ENCODE measurements around the gene ARFGAP2. TPM values are rescaled to one million over a fixed set of nuclear protein-coding genes. Genes with fewer than 3 reads are reported as not detected.

ARFGAP2 gene
- polyA plus RNA-seq, 4 donors, result 78.0 to 79.7 (median 79.1) TPM

DNA sequence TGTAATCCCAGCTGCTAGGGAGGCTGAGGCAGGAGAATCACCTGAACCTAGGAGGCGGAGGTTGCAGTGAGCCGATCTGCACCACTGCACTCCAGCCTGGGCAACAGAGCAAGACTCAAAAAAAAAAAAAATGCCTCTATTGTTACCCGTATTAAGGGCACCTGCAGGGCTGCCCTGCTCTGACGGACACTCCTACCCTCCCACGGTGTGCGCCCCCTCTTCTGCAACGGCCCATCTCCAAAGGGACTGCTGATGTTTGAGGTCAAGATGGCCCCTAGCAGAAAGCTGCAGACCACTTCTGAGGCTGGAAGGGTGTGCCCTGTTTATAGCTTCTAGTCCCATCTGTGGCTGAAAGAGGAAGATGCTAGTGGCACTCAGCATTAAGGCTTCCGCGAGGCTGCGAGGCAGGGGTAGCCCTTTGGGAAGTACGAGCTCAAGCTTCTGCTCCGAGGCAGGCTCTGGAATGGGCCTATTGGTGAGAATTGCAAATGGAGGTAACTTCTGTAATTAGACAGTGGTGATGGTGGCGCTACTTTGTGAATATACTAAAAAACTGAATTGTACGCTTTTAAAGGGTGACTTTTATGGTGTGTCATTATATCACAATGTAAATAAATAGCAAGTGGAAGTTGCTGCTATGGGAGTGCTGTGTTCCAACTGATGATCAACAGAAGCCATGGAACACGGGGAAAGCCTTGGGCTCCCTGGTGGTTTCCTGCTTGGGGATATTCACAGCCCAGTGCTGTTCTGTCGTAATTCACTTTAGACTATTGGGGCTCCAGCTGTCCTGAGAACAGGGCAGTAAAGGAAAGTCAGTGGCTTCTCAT is 24.3 kb downstream of the ARFGAP2 start:
- DNase-seq (ENCODE audit: low read depth in 4 of 4, low spot score in 3 of 4), result no peak

DNA sequence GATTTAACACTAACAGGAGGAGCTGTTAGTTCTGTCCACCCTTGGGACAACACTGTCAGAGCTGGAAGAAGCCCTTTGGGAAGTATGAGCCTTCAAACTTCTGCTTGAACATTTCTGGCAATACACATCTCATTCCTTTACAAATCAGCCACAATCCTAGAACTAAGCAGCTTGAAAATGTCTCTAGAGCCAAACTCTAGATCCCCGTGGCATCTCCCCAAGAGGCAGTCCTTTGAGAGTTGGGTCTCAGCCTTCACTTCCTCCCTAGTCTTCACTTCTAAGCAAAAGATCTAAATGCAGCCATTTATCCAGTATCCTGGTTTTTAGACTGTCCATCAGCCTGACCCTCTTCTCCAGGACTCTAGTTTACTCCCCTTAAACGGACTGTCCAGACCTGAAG is 26.9 kb downstream of the ARFGAP2 start:
- DNase-seq (ENCODE audit: low read depth in 4 of 4, low spot score in 3 of 4), result no peak

DNA sequence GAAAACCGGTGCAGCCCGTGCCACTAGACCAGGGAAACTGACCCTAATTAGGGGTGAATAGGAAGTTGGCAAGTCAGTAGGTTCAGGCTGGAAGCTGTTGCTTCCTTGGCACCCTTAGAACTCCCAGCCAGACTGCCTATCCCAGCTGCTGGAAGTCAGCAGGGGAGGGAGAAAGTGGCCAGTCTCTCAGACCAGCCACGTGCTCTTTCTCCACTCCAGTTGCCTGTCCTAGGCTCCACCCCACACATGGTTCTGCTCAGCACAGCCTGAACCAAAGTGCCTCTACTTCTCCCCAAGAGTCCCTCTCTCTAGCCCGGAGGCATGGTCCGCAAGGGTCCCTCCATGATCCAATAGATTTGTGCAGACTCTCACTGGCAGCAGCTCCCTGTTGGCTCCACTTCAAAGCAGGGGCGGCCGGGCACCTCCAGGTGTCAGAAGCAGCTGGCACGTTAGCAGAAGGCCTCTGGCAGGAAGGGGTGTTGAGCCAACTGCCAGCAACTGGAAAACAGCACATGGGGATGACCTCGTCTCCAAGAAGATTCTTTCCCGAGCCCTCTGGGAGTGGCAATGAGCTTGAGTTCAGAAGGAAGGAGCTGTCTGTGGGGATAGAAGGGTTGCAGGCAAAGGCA is 27.7 kb downstream of the ARFGAP2 start:
- DNase-seq (ENCODE audit: low read depth in 4 of 4, low spot score in 3 of 4), result no peak

DNA sequence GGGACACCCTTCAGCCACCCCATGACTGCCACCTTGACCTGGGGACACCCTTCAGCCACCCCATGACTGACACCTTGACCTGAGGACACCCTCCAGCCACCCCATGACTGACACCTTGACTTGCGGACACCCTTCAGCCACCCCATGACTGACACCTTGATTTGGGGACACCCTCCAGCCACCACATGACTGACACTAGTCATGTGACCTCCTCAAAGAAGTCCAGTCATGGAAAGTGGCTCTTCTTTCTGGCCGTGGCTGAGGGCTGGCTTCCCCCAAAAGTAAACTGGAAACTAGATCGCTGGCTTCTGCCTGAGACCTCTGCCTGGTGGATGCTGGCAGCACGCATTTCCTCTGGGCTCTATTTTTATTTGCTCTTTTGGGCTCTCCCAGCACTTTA is 28.4 kb downstream of the ARFGAP2 start:
- DNase-seq (ENCODE audit: low read depth in 4 of 4, low spot score in 3 of 4), result no peak

DNA sequence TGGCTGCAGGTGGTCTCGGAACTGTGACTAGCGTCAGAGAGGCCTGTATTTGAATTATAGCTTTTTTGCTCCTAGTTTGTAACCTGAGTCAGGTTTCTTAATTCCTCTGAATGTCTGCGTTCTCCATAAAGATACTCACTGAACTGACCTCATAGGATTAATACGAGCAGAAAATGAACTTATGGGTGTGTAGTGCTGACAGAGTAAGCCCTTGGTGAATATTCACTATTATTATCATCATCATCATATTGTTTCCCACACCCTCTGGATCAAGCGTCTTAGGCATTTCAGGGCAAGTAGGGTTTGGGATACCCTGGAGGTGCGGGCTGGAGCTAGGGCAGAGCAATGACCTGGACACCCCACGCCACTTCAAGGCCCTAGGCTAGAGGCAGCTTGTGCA is 29.0 kb downstream of the ARFGAP2 start:
- DNase-seq (ENCODE audit: low read depth in 4 of 4, low spot score in 3 of 4), result no peak

DNA sequence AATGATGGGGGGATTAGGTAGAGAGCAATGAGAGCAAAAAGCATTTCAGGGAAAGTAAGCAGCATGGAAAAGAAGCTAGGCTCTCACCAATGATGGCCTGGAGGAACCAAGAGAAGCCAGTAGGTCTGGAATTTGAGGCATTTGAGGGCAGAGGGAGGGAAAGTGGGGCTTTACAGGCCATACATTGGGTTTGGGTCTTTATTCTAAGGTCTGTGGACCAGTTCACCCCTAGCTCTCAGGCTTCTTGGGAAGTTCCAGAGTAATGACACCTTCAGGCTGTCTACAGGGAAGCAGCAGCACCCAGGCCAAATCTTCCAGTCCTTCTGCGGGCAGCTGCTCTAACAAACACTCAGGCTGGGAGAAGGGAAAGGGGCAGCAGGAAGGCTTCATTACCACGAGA is 29.4 kb downstream of the ARFGAP2 start:
- DNase-seq (ENCODE audit: low read depth in 4 of 4, low spot score in 3 of 4), result no peak

DNA sequence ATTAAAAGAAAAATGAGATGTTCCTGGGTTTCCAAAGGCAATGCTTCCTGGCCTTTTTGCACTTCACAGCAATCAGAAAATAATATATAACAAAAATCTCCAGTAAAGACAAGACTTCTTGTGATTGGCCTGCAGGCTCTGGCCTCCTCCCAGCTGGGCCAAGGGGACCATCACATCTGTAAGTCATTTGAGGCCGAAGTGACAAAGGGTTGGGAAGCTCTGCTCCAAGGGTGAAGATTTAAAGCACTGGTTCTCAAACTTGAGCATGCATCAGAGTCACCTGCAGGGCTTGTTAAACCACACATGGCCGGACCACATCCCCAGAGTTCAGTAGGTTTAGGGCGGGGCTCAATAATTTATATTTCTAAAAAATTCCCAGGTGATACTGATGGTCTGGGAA is 32.1 kb downstream of the ARFGAP2 start:
- DNase-seq (ENCODE audit: low read depth in 4 of 4, low spot score in 3 of 4), result no peak

DNA sequence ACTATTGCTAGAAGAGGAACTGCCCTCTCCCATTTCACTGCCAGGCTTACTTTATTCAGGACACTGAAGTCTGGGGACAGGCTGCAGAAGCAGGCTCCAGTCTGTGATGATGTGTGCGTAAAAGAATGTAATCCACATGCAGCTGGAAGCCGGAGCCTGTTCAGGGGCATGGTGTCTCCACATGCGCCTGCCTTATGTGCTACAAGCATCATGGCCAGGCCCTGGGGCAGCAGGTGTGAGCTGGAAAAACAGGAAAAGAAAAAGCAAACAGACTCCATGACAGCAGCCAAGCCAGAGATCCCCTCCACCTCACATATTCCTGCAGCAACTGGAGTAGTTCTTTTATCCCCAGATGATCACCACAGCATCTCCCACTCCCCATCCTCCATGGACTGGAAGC is 33.4 kb downstream of the ARFGAP2 start:
- DNase-seq (ENCODE audit: low read depth in 4 of 4, low spot score in 3 of 4), result no peak

DNA sequence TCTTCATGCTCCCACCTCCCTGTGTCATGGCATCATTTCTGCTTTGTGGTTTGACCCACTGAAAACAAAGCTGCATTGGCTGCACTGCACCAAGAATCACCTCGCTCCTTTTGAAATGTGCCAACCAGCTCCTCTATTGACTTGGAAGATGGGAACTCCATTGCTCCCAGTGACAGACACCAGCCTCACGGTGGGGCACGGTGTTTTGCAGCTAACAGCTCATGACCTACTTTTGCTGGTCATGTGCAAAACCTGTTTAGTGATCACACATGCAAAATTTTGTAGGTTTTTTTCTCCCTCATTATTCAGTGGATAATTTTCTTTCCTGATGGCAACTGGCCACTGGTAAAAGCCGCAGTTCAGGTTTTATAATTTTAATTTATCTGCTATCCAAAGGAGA is 36.8 kb downstream of the ARFGAP2 start:
- DNase-seq (ENCODE audit: low read depth in 4 of 4, low spot score in 3 of 4), result no peak

DNA sequence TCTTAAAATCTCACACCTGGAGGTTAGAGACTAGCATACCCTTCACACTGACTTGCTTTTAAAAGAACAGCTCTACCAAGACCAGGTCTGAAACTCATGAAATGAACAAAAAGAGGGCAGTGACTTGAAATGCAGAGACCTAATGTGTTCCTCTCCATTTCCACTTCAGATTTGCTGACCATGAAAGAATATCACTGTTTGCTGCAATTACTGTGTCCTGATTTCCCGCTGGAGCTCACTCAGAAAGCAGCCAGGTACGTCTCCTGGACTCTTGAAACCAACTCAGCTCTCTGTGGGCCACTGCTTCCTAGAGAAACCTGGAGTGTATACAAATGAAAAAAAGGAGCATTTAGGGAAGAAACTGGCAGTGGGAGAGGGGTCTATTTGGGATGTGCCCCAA is 39.2 kb downstream of the ARFGAP2 start:
- no peak for DNase-seq (ENCODE audit: low read depth in 4 of 4, low spot score in 3 of 4)

DNA sequence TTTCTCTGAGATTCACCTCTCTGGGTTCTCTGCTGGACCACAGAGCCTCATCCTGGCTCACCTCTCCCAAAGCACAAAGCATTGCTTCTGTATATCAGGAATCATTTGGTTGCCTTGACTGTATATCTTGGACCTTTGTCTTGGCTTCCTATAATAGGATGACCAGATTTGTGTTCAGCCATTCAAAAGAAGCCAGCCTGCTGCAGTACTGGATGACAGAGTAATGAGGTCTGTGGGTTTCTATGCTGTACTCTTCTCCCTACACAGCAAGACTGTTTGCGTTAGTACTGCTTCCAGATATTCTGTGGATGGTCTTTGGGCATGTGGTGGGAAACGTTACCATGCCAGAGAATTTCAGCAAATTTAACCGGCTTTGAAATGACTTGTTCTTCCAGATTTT is 39.8 kb downstream of the ARFGAP2 start:
- DNase-seq (ENCODE audit: low read depth in 4 of 4, low spot score in 3 of 4), result no peak

DNA sequence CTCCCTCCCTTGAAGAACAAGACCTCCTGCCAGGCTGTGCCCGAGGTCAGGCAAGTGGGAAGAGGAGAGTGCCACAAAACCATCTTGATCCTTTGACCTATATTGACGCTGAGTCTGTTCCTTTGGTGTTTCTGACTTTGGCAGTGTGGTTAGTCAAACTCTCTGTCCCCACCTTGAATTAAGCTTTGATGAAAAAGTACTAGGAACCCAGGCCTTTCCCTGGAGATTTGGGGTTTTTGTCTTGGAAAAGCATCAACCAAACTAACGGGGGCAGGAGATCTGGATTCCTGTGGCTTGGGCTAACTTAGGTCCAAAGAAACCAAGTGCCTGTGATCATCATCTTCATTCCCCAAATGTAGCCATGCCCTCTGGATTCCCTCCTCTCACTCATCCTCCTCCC is 40.4 kb downstream of the ARFGAP2 start:
- no peak for DNase-seq (ENCODE audit: low read depth in 4 of 4, low spot score in 3 of 4)

DNA sequence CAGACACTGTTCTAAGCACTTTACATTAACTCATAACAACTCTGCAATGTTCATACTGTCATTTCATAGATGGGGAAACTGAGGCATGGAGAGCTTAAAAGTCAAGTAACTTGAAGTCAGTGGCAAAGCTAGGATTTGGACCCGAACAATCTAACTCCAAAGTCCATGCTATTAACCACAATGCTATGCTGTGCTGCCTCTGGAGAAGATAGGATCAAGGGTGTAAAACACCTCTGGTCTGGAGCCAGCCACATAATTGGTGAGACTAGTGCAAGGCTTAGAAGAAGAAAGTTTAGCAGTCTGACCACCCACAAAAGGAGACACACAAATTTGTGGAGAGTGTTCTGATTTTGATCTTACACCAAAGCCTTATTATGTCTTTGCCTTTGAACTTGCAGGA is 43.7 kb downstream of the ARFGAP2 start:
- DNase-seq (ENCODE audit: low read depth in 4 of 4, low spot score in 3 of 4), result no peak

DNA sequence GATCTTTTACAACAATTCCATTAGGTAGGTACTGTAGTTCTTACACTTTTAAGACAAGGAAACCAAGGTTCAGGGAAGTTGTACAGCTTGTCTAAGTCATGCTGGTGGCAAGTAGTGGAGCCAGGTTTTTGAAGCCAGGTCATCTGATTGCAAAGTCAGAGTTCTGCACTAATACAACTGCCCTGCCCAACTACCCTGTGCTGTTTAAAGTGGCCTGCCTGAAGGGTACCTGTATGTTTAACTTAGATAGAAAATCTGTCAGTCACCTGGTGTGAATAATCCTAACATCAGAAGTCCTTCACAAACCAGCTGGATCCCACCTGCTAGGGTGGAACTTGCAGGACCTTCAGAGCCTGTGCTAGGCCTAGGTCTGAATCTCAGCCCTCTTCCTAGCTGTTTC is 44.2 kb downstream of the ARFGAP2 start:
- DNase-seq (ENCODE audit: low read depth in 4 of 4, low spot score in 3 of 4), result no peak

DNA sequence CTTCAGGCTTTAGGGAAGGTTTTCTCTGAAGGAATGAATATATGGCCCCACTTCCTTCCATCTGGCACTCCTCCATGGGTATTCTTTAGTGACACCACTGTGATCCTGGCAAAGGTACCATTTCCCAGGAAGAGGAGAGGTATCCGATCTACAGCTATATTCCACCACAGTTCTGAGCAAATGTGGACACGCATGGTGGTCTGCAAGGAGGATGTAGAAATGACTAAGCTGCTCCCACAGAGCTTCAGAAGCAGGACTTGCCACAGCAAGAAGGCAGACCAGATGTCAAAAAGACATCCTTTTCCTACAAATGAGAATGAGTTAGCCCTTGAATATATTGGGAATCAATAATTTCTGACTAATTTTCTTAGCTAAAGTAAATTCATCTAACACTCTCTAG is 45.5 kb downstream of the ARFGAP2 start:
- DNase-seq (ENCODE audit: low read depth in 4 of 4, low spot score in 3 of 4), result no peak

DNA sequence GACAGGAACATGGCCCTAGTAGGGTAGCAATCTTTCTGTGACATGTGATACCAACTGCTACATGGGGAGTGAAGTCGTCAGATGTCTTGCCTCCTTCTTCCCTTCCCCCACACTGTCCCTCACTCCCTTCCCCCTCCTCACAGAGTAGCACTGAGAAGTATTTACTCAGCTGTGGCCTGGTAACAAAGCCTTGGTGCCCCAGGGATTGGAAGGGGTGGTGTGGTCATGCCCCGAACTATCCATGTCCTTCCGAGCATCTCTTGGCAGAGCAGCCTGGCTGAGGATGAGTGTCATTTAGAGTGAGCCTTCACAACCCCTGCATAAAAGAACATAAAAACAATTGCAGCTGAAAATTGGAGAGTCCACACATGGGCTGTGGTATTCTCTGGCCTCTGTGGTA is 46.1 kb downstream of the ARFGAP2 start:
- no peak for DNase-seq (ENCODE audit: low read depth in 4 of 4, low spot score in 3 of 4)

DNA sequence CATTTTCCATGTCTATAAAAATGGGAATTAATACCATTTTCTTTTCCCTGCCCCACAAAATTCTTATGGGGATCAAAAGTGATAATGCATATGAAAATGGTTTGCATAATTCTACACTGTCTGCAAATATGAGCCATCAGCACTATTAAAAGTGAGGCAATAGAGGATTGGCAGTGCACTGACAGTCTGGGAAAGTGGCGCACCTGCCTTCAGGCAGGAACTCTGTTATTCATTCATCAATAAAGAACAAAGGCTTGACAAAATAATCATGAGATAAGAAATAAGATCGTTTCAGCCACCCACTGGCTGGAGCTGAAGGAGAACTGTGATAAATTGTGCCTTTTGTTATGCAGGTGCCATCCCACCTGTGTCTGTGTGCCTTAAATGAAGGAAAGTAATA is 49.5 kb downstream of the ARFGAP2 start:
- no peak for DNase-seq (ENCODE audit: low read depth in 4 of 4, low spot score in 3 of 4)

DNA sequence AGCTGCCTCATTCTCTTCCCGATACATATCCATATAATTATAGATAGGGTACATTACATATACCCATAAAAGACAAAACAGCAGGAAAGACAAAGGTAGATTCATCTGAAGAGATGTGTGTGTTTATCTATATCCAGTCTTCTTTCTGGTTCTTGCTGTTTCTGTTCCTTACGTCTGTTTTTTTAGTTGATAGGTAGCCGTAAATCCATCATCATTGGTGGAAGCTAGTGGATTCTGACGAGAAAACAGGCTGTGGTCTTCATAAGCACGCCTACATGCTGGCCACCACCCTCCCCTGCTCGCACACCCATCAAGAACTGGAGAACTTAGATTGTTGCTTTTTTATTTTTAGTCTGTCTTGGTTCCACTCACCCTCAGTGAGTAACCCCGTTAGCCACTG is 51.6 kb downstream of the ARFGAP2 start:
- DNase-seq (ENCODE audit: low read depth in 4 of 4, low spot score in 3 of 4), result no peak

DNA sequence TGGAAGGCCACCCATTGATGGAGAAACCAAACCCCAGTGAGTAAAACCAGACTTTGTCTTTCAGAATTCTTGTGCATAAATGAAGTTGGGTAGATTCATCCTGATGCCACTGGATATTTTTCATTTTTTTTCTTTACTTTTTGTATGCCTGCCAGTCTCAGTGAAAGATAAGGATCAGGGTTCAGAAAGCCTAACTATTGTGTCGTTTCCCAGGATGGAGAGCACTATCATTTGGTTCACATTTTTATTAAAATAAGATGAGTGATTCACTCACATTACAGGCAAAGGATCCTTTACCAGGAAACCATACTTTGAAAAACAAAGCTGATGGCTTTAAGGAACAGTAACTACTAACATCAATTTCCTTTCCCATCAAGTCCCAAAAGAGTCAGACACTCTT is 52.0 kb downstream of the ARFGAP2 start:
- no peak for DNase-seq (ENCODE audit: low read depth in 4 of 4, low spot score in 3 of 4)

DNA sequence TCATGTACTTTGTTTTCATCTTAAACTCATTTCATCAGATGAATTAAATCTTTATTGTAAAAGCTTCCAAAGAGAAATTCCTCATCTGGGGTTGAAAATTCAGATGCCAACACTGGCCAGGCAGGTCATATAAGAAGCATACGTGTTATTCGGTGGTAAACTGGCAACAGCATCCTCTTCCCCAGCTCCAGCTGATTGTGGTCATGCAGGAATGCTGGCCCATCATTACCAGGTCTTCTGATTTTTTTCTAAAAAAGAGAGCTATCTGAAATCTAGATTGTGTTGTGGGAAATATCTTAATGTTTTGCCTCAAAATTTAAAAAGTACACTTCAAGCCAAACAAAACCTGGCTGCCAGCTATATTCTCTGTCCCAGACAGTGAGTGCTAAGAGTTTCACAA is 53.6 kb downstream of the ARFGAP2 start:
- no peak for DNase-seq (ENCODE audit: low read depth in 4 of 4, low spot score in 3 of 4)

DNA sequence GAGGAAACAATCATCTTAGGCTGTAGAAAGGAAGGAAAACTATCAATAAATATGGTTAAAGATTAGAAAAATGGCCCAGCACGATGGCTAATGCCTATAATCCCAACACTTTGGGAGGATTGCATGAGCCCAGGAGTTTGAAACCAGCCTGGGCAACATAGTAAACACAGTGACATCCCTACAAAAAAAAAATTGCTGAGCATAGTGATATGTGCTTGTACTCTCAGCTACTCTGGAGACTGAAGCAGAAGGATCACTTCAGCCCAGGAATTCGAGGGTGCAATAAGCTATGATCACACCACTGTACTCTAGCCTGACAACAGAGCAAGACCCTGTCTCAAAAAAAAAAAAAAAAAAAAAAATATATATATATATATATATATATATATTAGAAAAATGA is 54.9 kb downstream of the ARFGAP2 start:
- DNase-seq (ENCODE audit: low read depth in 4 of 4, low spot score in 3 of 4), result no peak

DNA sequence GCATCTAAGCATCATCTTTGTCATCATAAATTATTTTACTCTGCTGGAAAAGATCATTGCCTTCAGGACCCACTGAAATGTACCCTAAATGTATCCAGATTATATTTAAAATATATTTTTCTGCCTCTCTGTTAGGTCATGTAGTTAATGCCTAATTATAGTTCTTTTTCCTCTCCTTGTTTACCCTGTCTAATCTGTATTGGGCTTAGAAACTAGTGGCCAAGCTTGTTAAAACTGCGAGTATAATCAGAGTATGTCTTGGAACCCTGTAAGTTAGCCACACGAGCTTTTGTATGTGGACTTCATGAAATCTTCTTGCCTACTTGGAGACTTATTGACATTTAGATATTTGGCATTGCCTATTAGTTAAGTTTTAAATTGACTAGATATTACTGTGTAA is 55.6 kb downstream of the ARFGAP2 start:
- no peak for DNase-seq (ENCODE audit: low read depth in 4 of 4, low spot score in 3 of 4)

All from right renal pelvis (tissue), 4 donors.